NCI-H524 treated with DMSO at 0.1 percent for 48 hours (cell line): Measurements from ENCODE around the gene HHATL.

Experiments
- DNase-seq: peaks from one replicate; lab custom pipeline; 2025; lab: John Stamatoyannopoulos, UW

Gene HHATL

GRCh38 chr3:42702066-42702951, at the start of gene HHATL:
Gene HHATL, minus strand, starts transcription at chr3:42702798. Its CDS starts 1,972 bp downstream, at chr3:42700826.
- no peak for DNase-seq

- DNase-seq = no peak
Observed at GRCh38 chr3:42751609-42752008, 49.0 kb upstream of the HHATL start.

GRCh38 chr3:42750834-42751233, 48.2 kb upstream of the HHATL start:
- no peak for DNase-seq

GRCh38 chr3:42749753-42750231, 47.2 kb upstream of the HHATL start:
- DNase-seq = no peak

GRCh38 chr3:42749025-42749752, 46.6 kb upstream of the HHATL start:
- no peak for DNase-seq

GRCh38 chr3:42747581-42747980, 45.0 kb upstream of the HHATL start:
- DNase-seq = no peak

- DNase-seq = no peak
Observed at GRCh38 chr3:42746455-42747450, 44.2 kb upstream of the HHATL start.

- DNase-seq = no peak
Observed at GRCh38 chr3:42745776-42746454, 43.3 kb upstream of the HHATL start.

- no peak for DNase-seq
Observed at GRCh38 chr3:42745291-42745745, 42.7 kb upstream of the HHATL start.

- no peak for DNase-seq
Observed at GRCh38 chr3:42743204-42743995, 40.8 kb upstream of the HHATL start.

GRCh38 chr3:42742688-42743087, 40.1 kb upstream of the HHATL start:
- DNase-seq = no peak

GRCh38 chr3:42742259-42742658, 39.7 kb upstream of the HHATL start:
- DNase-seq = no peak

GRCh38 chr3:42741796-42742195, 39.2 kb upstream of the HHATL start:
- DNase-seq = no peak

- DNase-seq = no peak
Observed at GRCh38 chr3:42739401-42740158, 37.0 kb upstream of the HHATL start.

- DNase-seq = no peak
Observed at GRCh38 chr3:42736531-42736930, 33.9 kb upstream of the HHATL start.

- DNase-seq = no peak
Observed at GRCh38 chr3:42736081-42736480, 33.5 kb upstream of the HHATL start.

GRCh38 chr3:42735615-42736014, 33.0 kb upstream of the HHATL start:
- no peak for DNase-seq

GRCh38 chr3:42735019-42735418, 32.4 kb upstream of the HHATL start:
- DNase-seq = no peak

- no peak for DNase-seq
Observed at GRCh38 chr3:42734263-42734860, 31.8 kb upstream of the HHATL start.
